ENCODE data around the gene FMO4. TPM values are rescaled to one million over a fixed set of nuclear protein-coding genes. Genes with fewer than 3 reads are reported as not detected.
"Not testable (repeated sequence)": the region's sequence is repeated elsewhere in the genome, so short reads cannot be mapped to it uniquely, and the experiment has no call there.

FMO4 gene
- polyA plus RNA-seq, 10 donors, result 3.4 to 5.5 (median 3.9) TPM

DNA sequence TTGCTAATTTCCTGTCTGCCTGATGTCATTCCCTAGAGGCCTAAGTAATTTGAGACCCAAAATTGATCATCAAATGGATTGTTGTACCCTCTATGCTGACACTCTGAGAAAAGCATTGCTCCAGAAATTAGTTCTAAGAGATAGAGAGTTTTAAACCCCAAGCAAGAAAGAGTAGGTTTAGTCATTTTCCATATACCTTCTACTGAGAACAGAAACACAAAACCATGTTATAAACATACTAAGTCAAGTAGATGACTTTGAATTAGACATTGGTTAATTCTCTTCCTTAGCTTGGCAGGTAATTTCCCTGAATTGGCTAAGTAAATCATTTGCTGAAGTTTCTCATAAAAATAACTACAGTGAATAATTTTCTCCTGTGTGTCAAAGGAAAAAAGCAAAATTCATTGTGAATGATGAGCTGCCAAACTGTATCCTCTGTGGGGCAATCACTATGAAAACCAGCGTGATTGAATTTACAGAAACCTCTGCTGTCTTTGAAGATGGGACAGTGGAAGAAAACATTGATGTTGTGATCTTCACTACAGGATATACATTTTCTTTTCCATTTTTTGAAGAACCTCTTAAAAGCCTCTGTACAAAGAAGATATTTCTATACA lies 20.1 kb downstream of the FMO4 start:
- DNase-seq, result peak in 2 of 3 donors; percentile 39 to 44

DNA sequence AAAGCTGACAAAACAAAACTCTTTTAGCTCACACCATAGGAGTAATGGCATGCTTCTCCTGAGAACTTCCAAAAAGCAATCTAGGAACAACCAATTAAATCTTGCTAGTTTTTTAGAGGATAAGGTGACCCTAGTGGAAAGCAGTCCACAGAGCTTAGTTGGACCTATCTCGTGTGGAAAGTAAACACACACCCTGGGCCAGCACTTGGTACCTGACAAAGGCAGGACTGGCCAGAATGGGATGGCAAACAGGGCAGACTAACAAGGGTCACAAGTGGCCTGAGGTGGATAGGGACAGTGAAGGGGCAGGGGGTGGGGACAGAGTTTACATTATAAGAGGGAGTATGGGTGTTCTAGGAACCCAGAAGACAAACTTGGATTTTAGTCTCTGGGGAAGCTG lies 22.0 kb downstream of the FMO4 start:
- DNase-seq, result no peak

DNA sequence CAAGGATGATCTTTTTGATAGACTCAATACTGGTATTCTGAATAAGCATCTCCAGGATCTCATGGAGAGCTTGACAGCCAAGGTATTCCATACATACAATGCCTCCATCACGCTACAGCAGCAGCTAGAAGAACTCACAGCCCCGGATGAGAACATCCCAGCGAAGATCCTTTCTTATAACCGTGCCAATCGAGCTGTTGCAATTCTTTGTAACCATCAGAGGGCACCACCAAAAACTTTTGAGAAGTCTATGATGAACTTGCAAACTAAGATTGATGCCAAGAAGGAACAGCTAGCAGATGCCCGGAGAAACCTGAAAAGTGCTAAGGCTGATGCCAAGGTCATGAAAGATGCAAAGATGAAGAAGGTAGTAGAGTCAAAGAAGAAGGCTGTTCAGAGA lies 25.4 kb downstream of the FMO4 start:
- DNase-seq, result not testable (repeated sequence)

DNA sequence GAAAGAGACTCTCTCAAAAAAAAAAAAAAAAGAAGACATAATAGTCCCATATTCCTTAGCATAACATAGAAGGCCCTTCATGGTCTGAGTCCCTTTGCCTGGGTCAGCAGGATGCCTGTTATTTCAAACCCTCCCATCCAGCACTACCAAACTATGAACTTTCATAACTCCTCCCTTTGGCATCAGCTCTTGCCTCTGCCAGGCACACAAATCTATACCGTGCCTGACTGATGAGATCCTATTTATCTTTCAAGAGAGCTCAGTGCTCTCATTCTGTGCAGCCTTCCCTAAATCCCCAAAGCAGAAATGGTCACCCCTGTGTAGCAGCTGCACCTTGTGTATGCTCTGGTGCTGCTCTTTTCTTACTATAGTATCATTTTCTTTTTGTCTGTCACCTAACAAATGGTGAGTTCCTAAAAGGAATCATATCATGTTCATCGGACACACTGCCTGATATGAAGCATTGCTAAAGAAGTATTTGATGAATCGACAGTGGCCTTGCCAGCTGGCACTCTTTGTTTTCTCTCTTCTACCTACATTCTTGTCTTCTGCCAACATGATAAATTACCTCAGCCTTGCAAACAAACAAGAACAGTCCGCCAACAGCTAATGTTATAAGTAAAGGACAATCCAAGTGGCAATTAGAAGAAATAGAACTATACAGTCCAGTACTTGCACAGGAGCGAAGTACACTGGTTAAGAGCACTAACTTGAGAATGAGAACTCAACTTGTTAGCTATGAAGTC lies 29.9 kb downstream of the FMO4 start:
- peak in 1 of 3 donors; percentile 10 for DNase-seq

DNA sequence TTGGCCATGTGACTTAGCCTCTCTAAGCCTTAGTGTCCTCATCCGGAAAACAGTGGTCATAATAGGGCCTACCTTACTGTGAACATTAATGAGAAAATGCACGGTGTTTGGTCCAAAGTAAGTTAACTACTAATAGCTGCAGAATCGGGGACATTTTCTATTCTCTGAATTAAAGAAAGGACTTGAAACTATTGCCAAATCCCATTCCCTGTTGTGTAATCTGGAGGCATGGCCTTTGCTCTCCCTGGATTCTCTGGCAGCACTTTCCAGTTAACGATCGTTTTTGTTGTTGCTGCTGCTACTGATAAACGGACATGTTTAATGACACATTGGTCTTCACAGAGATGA lies 30.5 kb downstream of the FMO4 start:
- peak in 2 of 3 donors; percentile 11 to 24 for DNase-seq

DNA sequence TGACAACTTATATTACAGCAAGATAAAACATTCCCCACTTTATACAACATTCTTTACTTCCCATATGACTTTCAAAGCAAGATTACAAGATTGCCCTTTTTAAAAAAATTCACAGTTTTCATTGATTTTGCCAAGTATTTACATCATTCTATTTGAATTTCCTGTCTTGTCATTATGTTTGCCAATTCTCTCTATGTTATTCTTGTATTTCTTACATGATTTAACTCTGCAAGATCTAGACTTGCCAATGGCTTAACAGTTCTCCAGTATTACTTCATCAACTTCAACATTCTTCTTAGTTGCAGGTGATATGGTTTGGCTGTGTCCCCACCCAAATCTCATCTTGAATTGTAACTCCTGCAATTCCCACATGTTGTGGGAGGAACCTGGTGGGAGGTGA lies 31.6 kb downstream of the FMO4 start:
- DNase-seq, result peak; percentile 3 to 55 (median 9)

DNA sequence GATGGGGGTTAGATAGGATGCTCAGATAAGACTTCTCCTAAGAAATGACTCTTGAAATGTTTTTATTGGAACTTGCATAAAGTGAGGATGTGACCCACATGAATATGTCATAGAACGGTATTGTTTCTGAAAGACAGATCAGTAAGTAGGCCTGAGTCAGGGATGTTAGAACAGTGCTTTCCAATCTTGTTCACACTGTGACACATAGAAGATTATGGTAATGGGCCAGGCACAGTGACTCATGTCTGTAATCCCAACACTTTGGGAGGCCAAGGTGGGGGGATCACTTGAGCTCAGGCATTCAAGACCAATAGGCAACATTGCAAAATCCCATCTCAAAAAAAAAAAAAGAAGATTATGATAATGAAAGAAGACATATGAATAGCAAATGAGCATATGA lies 32.9 kb downstream of the FMO4 start:
- DNase-seq, result peak in 1 of 3 donors; percentile 17

DNA sequence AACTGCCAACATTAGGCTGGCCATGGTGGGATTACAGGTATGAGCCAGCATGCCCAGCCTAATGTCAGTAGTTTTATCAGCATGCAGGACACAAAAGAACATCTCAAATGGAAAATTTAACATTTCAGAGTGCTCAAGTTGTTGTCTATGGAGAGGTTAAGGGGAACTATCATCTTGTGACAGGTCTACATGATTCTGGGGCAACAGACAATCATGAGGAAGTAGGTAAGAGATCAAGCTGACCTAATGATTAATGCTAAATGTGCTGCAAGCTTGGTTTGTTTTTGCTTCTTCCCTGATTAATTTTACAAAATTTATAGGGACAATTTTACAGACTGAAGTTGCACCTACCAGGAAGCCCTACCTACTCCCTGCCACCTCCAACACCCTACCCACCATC lies 36.6 kb downstream of the FMO4 start:
- DNase-seq, result no peak

DNA sequence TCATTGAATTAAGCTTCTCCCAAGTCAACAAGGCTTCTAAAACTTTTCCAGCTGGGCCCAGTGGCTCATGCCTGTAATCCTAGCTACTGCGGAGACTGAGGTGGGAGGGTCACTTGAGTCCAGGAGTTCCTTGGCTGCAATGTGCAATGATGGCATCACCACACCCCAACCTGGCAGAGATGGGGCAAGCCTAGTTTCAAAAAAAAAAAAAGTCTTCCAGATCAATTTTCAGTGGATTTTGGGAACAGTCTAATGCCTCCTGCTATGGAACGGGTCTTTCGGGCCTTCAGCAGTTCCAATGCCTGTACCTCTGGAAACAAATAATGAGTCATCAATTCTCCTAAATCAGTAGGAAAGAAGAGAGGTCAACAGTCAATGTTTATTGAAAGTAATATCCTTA lies 38.0 kb downstream of the FMO4 start:
- DNase-seq, result no peak

DNA sequence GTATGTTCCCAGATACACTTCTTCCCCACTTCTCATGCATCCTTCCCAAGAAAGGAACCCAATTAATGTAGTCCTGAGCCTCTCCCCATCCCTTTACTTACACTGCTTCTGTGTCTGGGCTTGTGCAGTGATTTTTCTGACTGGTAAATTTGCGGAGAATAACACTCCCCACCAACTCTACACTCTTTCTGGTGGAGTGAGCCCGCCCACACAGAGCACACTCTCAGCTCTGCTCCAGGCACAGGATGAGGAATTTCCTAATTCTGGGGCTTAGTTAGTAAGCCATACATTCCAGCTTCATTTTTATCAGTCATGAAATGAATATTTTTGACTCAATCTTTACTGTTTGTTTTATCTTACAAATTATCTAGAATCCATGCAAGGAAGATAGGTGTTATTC lies 38.6 kb downstream of the FMO4 start:
- no peak for DNase-seq

DNA sequence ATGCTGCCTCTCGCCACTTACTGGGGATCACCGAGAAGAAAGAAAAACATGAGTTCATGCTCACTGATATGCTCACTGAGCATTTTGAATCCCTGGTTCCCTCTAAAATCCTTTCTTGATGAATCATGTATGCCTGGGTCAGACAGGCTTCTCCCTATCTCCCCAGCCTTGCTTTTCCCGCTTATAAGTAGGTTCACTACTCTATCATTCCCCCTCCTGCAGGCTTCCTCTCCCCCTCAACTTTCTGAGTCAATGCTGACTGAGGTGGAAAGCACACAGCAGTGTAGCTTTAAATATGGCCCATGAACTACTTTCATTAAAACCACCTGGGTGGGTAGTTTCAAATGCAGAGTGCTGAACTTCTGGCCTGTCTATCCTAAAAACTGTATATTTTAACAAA lies 41.7 kb downstream of the FMO4 start:
- peak in 1 of 3 donors; percentile 45 for DNase-seq

DNA sequence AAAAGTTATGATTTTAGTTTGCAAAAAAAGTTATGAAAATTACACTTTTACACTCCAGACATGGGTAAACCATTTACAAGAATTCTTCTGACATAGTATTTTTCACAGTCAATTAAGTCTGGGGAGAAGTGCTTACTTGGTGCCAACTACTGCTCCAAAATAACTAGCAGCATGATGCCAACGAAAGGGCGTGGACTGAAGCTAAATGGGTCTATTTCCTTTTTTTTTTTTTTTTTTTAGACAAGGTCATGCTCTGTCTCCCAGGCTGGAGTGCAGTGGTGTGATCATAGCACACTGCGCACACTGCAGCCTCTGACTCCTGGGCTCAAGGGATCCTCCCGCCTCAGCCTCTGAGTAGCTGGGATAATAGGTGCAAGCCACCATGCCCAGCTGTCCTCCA lies 43.2 kb downstream of the FMO4 start:
- no peak for DNase-seq

DNA sequence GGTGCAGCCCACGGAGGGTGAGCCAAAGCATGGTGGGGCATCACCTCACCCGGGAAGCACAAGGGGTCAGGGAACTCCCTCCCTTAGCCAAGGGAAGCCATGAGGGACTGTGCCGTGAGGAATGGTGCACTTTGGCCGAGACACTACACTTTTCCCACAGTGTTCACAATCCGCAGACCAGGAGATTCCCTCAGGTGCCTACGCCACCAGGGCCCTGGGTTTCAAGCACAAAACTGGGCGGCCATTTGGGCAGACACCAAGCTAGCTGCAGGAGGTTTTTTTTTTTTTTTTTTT lies 45.3 kb downstream of the FMO4 start:
- DNase-seq, result not testable (repeated sequence)

DNA sequence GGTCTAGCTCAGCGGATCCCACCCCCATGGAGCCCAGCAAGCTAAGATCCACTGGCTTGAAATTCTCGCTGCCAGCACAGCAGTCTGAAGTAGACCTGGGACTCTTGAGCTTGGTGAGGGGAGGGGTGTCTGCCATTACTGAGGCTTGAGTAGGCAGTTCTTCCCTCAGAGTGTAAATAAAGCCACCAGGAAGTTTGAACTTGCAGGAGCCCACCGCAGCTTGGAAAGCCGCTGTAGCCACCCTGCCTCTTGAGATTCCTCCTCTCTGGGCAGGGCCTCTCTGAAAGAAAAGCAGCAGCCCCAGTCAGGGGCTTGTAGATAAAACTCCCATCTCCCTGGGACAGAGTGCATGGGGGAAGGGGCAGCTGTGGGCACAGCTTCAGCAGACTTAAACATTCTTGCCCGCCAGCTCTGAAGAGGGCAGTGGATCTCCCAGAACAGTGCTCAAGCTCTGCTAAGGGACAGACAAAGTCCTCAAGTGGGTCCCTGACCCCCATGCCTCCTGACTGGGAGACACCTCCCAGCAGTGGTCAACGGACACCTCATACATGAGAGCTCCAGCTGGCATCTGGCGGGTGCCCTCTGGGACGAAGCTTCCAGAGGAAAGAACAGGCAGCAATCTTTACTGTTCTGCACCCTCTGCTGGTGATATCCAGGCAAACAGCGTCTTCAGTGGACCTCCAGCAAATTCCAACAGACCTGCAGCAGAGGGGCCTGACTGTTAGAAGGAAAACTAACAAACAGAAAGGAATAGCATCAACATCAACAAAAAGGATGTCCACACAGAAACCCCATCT lies 45.9 kb downstream of the FMO4 start:
- not testable (repeated sequence) for DNase-seq

DNA sequence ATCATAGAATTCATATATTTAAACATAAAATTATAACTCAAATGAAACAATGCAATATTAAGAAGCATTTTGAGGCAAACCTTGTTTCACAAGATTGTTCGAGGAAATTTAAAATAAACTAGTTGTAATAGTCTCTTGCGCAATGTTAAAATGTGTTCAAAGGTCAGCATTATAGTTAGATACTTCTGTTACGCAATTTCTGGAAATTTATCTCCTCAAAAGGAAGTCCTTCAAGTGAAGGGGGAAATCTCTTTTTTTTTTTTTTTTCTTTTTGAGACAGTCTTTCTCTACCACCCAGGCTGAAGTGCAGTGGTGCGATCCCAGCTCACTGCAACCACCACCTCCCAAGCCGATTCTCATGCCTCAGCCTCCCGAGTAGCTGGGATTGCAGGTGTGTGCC lies 52.1 kb downstream of the FMO4 start:
- DNase-seq, result no peak

DNA sequence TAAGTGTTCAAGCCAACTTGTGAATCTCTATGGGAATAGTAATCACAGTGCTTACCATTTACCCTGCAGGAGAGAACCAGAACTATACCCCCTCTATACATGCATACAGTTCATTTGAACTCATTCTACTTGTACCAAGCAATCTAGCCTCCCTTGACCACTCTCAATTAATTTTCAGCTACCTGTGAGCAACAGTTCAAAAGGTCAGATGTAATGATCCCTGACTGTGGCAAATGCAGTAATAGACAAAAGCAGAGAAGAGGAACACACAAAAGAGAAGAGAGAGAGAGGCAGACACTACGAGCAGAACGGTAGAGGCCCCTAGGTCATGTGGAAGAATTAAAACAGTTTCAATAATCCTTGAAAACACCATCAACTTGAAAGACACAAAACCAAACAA lies 52.8 kb downstream of the FMO4 start:
- no peak for DNase-seq

DNA sequence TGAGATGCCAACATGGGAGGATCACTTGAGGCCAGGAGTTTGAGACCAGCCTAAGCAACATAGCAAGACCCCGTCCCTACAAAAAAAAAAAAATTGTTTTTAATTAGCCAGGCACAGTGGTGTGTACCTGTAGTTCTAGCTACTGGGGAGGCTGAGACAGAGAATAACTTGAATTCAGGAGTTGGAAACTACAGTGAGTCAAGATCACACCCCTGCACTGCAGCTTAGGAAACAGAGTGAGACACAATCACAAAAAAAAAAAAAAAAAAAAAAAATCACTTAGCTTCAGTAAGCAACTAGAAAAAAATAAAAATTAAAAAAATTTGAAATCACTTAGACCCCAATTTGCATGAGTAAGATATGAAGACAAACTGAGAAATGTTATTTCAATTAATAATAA lies 53.5 kb downstream of the FMO4 start:
- DNase-seq, result no peak

DNA sequence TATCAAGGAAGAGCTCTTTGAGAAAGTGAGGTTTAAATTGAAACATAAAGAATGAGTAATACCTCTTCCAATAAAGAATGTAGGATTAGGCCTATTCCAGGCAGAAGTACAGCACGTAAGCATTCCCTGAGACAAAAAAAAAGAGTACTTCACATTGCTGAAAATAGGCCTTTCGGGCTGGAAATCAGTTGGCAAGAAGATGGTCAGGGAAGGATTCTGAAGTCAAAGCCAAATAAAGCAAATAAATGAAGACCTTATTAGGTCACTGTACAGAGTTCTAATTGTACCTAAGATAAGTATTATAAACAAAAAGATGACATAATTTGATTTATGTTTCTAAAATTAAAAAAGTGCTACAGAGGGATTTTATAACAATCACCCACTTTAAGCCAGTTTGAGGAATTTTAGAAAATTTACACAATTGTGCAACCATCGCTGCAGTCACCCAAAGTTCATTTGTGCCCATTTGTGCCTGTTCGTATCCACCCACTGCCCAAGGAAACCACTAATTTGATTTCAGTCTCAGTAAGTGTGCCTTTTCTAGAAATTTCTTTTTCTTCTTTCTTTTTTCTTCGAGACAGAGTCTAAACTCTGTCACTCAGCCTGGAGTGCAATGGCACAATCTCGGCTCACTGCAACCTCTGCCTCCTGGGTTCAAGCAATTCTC lies 58.6 kb downstream of the FMO4 start:
- no peak for DNase-seq

DNA sequence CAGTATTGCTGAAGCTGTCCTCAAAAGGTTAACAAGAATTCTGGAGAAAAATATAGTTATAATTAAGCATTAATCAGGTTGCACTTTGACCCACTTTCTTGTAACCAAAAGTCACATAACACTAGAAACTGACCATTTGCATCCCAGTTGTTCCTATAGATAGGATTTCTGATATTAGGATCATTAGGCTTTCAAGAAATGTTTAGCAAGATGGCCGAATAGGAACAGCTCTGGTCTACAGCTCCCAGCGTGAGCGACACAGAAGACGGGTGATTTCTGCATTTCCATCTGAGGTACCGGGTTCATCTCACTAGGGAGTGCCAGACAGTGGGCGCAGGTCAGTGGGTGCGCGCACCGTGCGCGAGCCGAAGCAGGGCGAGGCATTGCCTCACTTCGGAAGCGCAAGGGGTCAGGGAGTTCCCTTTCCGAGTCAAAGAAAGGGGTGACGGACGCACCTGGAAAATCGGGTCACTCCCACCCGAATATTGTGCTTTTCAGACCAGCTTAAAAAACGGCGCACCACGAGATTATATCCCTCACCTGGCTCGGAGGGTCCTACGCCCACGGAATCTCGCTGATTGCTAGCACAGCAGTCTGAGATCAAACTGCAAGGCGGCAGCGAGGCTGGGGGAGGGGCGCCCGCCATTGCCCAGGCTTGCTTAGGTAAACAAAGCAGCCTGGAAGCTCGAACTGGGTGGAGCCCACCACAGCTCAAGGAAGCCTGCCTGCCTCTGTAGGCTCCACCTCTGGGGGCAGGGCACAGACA lies 59.6 kb downstream of the FMO4 start:
- DNase-seq, result not testable (repeated sequence)

DNA sequence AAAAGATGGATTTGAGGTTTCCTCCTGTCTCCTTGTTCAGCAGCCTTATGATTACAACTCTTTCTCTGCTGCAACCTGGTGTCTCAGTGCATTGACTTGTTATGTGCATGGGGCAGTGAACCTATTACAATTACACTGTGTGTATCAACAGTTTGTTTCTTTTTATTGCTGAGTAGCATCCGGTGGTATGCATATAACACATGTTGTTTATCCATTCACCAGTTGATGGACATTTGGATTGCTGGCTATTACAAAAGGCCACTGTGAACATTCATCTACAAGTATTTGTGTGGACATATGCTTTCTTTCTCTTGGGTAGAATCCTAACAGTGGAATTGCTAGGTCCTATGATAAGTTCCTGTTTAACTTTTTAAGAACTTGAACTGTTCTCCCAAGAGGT lies 65.9 kb downstream of the FMO4 start:
- DNase-seq, result no peak

DNA sequence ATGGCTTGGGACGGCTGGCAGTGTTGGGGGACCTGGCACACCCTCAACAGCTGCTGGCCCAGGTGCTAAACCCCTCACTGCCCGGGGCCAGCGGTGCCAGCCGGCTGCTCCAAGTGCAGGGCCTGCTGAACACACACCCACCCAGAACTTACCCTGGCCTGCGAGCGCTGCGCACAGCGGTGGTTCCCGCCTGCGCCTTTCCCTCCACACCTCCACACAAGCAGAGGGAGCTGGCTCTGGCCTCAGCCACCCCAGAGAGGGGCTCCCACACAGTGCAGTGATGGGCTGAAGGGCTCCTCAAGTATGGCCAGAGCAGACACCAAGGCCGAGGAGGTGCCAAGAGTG lies 67.9 kb downstream of the FMO4 start:
- no peak for DNase-seq

DNA sequence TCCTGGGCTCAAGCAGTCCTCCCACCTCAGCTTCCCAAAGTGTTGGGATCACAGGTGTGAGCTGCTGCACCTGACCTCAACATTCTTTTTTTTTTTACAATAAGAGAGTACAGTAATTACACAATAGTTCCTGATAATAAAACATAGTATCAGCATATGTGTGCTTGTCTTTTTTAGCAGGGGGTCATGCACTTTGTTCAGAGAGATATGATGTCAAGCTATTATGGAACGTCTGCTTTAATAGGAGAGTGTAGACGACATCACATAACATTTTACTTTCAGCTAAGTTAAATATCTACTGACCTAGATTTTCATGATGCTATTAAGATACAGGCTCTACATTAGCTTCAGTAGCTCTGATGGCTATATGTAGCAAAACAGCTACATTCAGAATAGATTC lies 70.5 kb downstream of the FMO4 start:
- DNase-seq, result no peak
